Stimulated activated CD4-positive, alpha-beta T cell treated with anti-CD3 and anti-CD28 coated beads, Interleukin-2, amount 100 ng/mL, for 48 hours (primary cell): ENCODE data around the gene NTRK3.

Experiments used
- DNase-seq, 2 donors: peaks; one replicate each; pipeline ENCODE4 v3.0.0-alpha.2; 2020

NTRK3 gene

GRCh38 chr15:88022716-88023115 is 233.8 kb downstream of the NTRK3 start:
- no peak for DNase-seq

GRCh38 chr15:88021601-88022000 is 234.9 kb downstream of the NTRK3 start:
- DNase-seq = no peak

DNA sequence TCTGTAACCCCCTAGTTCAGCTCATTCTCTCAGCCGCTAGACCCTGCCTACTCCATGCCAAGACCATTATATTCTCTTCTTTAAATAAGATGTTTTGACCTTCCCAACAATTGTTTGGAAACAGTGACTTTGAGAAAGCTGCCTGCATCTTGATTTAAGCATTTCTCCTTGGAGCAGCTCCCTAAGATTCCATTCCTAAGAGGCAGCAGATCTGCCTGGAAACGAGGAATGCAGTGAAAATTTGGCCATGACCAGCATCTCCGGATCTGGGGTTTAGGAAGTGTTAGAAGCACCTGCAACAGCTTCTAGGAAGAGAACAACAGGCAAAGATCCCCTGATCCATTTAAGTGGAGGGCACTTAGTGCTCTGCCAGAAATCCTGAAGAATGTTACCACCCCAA is 235.7 kb downstream of the NTRK3 start:
- DNase-seq = no peak

- no peak for DNase-seq
Observed at GRCh38 chr15:88019656-88020055, 236.9 kb downstream of the NTRK3 start.

GRCh38 chr15:88018869-88019641 is 237.5 kb downstream of the NTRK3 start:
- DNase-seq = no peak

DNA sequence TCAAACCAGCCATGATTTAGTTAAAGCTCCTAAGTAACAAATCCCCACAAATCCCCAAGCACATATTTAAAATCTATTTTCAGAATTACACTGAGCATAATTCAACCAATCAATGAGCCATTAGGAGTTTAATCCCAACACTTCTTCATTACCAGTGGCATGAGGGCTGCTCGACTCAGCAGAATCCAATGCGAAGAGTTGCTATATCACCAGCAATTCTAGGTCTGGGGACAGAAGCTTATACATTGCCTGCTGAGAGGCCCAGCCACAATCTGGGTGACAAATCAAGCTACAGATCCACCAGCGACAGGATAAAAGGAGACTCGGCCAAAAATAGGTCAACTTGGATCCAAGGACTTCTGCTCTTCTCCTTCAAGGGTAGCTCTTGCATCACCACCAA is 238.8 kb downstream of the NTRK3 start:
- DNase-seq = no peak

DNA sequence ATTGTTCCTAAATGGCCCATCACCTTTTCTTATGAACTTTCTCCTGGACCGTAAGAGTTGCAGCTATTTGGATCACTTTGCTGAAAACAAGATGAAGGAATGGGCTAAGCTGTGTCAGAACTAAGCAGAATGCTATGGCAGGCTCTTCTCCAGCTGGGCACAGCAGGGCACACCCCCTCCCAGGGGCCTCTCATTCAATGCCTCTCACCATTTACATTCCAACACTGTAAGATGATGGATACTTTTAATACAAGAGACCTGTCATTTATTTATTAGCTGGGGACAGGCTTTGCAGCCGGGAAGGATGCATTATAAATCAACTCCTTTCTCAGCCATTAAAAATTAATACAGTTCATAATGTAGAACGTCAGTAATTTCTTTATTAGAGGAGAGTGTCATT is 240.1 kb downstream of the NTRK3 start:
- no peak for DNase-seq

- DNase-seq = no peak
Observed at GRCh38 chr15:88015228-88015860, 241.2 kb downstream of the NTRK3 start.

- DNase-seq = no peak
Observed at GRCh38 chr15:88014454-88015160, 241.9 kb downstream of the NTRK3 start.

- no peak for DNase-seq
Observed at GRCh38 chr15:88013111-88013510, 243.4 kb downstream of the NTRK3 start.

- no peak for DNase-seq
Observed at GRCh38 chr15:88012688-88013087, 243.9 kb downstream of the NTRK3 start.

- DNase-seq = no peak
Observed at GRCh38 chr15:88012233-88012632, 244.3 kb downstream of the NTRK3 start.

DNA sequence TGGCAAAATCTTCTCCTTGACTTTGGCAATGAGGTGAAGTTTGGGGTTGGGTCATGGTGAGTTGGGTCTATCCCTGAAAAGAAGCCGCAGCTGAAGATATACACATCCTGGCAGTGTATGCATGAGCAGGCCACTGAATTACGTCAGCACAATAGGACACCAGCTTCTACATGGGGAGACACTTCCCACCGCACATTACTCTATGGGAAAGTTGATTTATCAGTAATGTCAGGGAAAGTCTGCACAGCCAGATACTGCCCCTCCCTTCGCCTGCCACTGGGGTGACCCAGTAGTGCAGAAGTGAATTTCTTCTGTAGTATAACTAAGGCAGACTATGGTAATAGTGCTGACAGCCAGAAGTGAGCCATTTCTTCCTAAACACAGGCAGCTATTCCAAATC is 245.0 kb downstream of the NTRK3 start:
- DNase-seq = no peak

GRCh38 chr15:88006146-88006545 is 250.4 kb downstream of the NTRK3 start:
- DNase-seq = no peak

- DNase-seq = no peak
Observed at GRCh38 chr15:88004399-88004798, 252.1 kb downstream of the NTRK3 start.

GRCh38 chr15:88003541-88004327 is 252.8 kb downstream of the NTRK3 start:
- DNase-seq = no peak

GRCh38 chr15:88002706-88003105 is 253.8 kb downstream of the NTRK3 start:
- no peak for DNase-seq

- no peak for DNase-seq
Observed at GRCh38 chr15:87998630-87999029, 257.9 kb downstream of the NTRK3 start.

GRCh38 chr15:87986776-87987175 is 269.8 kb downstream of the NTRK3 start:
- no peak for DNase-seq

DNA sequence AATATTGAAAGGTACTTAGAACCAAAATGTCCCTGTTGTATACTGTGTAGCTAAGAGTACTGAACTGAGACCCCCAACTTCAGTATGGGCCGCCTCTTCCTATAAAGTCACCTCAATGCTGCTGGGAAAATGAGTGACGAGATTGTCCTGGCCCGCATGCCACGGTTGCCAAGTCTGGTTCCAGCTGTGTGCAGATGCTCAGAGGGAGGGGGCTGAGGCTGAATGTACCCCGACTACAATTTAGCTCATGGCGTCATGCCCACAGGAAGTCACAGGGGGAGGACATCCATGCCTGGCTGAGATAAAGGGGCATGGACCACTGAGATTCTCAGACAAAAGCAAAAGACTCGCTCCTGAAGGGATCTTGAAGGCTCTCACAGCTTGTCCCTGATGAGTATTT is 271.1 kb downstream of the NTRK3 start:
- no peak for DNase-seq

DNA sequence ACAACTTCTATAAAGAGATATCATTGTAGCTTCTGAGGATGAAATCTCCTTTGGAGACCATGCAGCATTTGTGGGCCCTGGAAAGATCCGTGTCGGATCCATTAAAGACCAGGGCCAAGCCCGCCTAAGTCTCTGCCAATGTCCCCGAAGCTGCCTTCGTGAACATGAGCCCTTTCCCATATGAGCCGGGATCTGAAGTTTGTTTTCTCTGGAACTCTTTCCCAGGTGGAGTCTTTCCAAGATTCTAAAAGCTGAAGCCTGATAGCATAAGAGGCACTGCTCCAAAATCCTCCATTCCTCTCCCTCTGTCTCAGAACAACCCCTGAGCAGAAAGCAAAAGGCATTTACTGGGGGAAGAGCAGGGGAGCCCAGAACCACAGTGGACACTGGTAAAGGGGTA is 274.6 kb downstream of the NTRK3 start:
- no peak for DNase-seq

DNA sequence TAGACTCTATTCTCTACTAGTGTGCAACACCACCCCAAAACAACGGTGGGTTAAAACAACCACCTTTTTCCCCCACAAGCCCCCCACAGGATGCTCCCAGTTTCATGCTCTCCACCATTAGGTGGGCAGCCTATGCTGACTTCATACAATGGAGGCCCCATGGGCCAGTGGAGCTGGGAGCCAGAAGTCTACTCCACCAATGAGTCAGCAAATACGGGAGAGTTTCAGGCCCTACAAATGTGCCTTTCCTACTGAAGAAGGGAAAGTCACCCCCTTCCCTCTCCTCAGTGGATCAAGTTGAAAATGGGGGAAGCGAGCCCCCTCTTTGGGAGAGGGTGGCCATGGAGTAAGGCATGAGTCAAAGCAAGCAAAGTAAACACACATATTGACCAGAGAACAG is 278.6 kb downstream of the NTRK3 start:
- no peak for DNase-seq

GRCh38 chr15:87976552-87976951 is 280.0 kb downstream of the NTRK3 start:
- DNase-seq = no peak
